ENCODE data around the gene FGD2. TPM values are rescaled to one million over a fixed set of nuclear protein-coding genes. Genes with fewer than 3 reads are reported as not detected.
A peak's percentile ranks its signal among the peaks of the same experiment; 100 is the strongest.

The FGD2 gene
- total and polyA plus RNA-seq, 9 of the 15 experiments (the other 6 are each of a cell fraction or from before 2014, with no cell fraction given) = 0.09 TPM; not detected in 8

DNA sequence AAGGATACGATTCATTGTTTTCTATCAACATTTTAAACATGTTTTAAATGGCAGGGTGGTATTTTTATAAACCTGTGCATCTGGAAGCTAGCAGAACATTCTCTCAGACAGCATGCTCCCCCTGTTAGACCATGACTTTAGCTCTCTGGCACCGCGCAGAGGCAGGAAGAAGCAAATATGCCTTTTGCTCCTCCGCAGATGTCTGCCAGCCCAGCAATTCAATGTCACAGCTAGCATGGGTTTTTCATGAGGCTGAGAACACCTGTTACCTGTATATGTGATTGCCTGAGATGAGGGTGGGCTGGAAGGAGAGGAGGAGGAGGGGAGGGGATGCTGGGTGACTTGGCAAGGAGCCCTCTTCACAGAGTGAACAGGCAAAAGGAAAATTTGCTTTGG, 26.1 kb upstream of the FGD2 start:
- H3K4me3 ChIP-seq = no peak overlapping the region
- no peak for TF ChIP-seq ZBTB1 (CRISPR knock-in tag; IDR thresholded peaks at IDR 0.05; ENCODE audit: borderline replicate concordance, low read depth)
- peak in 1 of 2 experiments; percentile 47; a peak in 3 of 4 replicates for TF ChIP-seq RAD21 (CRISPR knock-in tag; conservative IDR thresholded peaks at IDR 0.05 in 1 of 2, IDR thresholded peaks at IDR 0.05 in 1 of 2)
- TF ChIP-seq, protein P1, sequence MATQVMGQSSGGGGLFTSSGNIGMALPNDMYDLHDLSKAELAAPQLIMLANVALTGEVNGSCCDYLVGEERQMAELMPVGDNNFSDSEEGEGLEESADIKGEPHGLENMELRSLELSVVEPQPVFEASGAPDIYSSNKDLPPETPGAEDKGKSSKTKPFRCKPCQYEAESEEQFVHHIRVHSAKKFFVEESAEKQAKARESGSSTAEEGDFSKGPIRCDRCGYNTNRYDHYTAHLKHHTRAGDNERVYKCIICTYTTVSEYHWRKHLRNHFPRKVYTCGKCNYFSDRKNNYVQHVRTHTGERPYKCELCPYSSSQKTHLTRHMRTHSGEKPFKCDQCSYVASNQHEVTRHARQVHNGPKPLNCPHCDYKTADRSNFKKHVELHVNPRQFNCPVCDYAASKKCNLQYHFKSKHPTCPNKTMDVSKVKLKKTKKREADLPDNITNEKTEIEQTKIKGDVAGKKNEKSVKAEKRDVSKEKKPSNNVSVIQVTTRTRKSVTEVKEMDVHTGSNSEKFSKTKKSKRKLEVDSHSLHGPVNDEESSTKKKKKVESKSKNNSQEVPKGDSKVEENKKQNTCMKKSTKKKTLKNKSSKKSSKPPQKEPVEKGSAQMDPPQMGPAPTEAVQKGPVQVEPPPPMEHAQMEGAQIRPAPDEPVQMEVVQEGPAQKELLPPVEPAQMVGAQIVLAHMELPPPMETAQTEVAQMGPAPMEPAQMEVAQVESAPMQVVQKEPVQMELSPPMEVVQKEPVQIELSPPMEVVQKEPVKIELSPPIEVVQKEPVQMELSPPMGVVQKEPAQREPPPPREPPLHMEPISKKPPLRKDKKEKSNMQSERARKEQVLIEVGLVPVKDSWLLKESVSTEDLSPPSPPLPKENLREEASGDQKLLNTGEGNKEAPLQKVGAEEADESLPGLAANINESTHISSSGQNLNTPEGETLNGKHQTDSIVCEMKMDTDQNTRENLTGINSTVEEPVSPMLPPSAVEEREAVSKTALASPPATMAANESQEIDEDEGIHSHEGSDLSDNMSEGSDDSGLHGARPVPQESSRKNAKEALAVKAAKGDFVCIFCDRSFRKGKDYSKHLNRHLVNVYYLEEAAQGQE (IDR thresholded peaks at IDR 0.05; ENCODE audit: borderline replicate concordance) = peak; percentile 12; the same call in 1 of the 2 replicates
- TF ChIP-seq, protein P1 (CRISPR knock-in tag; IDR thresholded peaks at IDR 0.05; ENCODE audit: low read depth) = no peak
- TF ChIP-seq CTCF (IDR thresholded peaks at IDR 0.05 in 2 of 3, conservative IDR thresholded peaks at IDR 0.05 in 1 of 3; ENCODE audit: insufficient read depth in 2 of 3, low read depth in 1 of 3, low read length in 3 of 3) = peak; percentile 17 to 46 (median 33); a peak in 2 of 6 replicates
- H3K9me3 ChIP-seq (replicated peaks; ENCODE audit: control insufficient read depth, insufficient read depth, low read depth, low read length) = no peaks in the 10 kb centered on the region
- FAIRE-seq (peak; percentile 74), DNase-seq (ENCODE audit: extremely low read depth in 1 of 4, low spot score in 3 of 4) (peak in 1 of 4 experiments; percentile 20), ATAC-seq (peak; percentile 42)
- in situ Hi-C loops (cut with MboI) (no loop called here), intact Hi-C loops (cut with micrococcal nuclease) (no loop called here)
- H4K20me1 ChIP-seq (replicated peaks; ENCODE audit: control insufficient read depth, insufficient read depth, low read length) = peaks cover 50% of the 10 kb centered on the region
- no peak overlapping the region for H3K27ac ChIP-seq (ENCODE audit: extremely low read depth, low read depth, low read length)
- no peak overlapping the region for H3K4me2 ChIP-seq (ENCODE audit: insufficient read depth, low read length)
- peaks cover 15% of the 10 kb centered on the region for H3K9me1 ChIP-seq (ENCODE audit: control insufficient read depth, insufficient read depth, low read length)
- no peaks in the 10 kb centered on the region for H3K27me3 ChIP-seq (ENCODE audit: control insufficient read depth in 2 of 2, insufficient read depth in 2 of 2, low read length in 2 of 2)
- no peak overlapping the region for H2AFZ ChIP-seq (ENCODE audit: low read depth, low read length)
- CTCF ChIA-PET (ENCODE audit: low intra/inter-chr PET ratio) = interaction anchor here (0.7 to 1.2 kb wide), 2 partner anchors 40 to 93 kb away, joined by 3 to 4 read pairs; partner anchors contain the start of gene C6orf89
- H3K79me2 ChIP-seq (ENCODE audit: control insufficient read depth, insufficient read depth, low read length) = peaks cover 53% of the 10 kb centered on the region
- no TSS peak for BruUV-seq (replicated peaks)
- peaks cover 9 to 14% of the 10 kb centered on the region in 2 experiments for H3K4me1 ChIP-seq (replicated peaks in 1 of 2; ENCODE audit: control insufficient read depth in 2 of 2, insufficient read depth in 2 of 2, low read length in 2 of 2)
- 90% methylated on average over 4 of the region's 4 CpGs for WGBS (ENCODE audit: insufficient coverage, low coverage, missing lambda C conversion rate)
- H3K9ac ChIP-seq (ENCODE audit: insufficient read depth in 1 of 2, low read depth in 2 of 2, low read length in 2 of 2) = no peak overlapping the region
- H3K36me3 ChIP-seq (ENCODE audit: control insufficient read depth, insufficient read depth, low read length) = peaks cover 96% of the 10 kb centered on the region
- POLR2A ChIA-PET = interaction anchor here (0.6 to 1.5 kb wide), 3 partner anchors 24 to 115 kb away, joined by 3 to 4 read pairs (median 3); no protein-coding TSS in a partner anchor
